Esophagus muscularis mucosa (tissue), 3 donors: ENCODE results near the gene HRAS.

Source experiments
- POLR2A ChIP-seq: fragments of 450-650 bp; IDR thresholded peaks from one replicate; pipeline ENCODE4 v1.6.1; 2017; ENCODE audit warnings: antibody characterized with exemption, moderate library complexity, mild to moderate bottlenecking, low read depth
- TF ChIP-seq, protein P1 (sequence below), 3 experiments: fragments of 200-600 bp in 2 of 3; fragments of 450-650 bp in 1 of 3; sonication (generic) in 2 of 3; IDR thresholded peaks; one replicate each; pipeline ENCODE4 v1.5.1; 2017 to 2019; ENCODE audit warnings: antibody characterized with exemption in 3 of 3, mild to moderate bottlenecking in 2 of 3, moderate library complexity in 1 of 3

DNA sequence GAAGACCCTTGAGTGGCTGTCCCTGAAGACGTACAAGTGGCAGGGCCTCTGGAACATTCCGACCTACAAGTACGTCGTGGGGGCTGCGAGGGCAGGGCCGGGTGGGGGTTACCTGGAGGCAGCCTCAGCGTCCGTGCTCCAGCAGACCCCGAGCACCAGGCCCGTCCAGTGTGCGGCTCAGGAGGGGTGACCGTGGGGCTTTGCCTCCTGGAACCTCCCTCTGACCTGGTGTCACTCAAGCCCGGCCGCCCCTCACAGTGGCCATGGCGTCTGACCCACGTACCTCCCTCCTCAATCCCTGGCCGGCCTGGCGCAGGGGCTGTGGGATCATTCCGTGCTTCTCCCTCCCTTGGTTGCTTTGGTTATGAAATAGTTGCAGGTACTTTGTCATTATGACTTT is 46.8 kb downstream of the HRAS start:
- TF ChIP-seq, protein P1, sequence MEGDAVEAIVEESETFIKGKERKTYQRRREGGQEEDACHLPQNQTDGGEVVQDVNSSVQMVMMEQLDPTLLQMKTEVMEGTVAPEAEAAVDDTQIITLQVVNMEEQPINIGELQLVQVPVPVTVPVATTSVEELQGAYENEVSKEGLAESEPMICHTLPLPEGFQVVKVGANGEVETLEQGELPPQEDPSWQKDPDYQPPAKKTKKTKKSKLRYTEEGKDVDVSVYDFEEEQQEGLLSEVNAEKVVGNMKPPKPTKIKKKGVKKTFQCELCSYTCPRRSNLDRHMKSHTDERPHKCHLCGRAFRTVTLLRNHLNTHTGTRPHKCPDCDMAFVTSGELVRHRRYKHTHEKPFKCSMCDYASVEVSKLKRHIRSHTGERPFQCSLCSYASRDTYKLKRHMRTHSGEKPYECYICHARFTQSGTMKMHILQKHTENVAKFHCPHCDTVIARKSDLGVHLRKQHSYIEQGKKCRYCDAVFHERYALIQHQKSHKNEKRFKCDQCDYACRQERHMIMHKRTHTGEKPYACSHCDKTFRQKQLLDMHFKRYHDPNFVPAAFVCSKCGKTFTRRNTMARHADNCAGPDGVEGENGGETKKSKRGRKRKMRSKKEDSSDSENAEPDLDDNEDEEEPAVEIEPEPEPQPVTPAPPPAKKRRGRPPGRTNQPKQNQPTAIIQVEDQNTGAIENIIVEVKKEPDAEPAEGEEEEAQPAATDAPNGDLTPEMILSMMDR (IDR thresholded peaks at IDR 0.05), result no peak
- no peak for TF ChIP-seq POLR2A
